Hair follicle dermal papilla cell (primary cell): ENCODE data around the gene LHPP. TPM values are rescaled to one million over a fixed set of nuclear protein-coding genes. Genes with fewer than 3 reads are reported as not detected.

ENCODE experiments used
- total RNA-seq: library from RNA; depleted of rRNA; stranded (reverse); fragments of >200 nt; gene quantifications from 2 replicates; pipeline ENCODE4 v1.2.3, GENCODE V29; 2012

The LHPP gene, protein sequence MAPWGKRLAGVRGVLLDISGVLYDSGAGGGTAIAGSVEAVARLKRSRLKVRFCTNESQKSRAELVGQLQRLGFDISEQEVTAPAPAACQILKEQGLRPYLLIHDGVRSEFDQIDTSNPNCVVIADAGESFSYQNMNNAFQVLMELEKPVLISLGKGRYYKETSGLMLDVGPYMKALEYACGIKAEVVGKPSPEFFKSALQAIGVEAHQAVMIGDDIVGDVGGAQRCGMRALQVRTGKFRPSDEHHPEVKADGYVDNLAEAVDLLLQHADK
- total RNA-seq, result 11.0 and 14.8 TPM in 2 replicates

DNA sequence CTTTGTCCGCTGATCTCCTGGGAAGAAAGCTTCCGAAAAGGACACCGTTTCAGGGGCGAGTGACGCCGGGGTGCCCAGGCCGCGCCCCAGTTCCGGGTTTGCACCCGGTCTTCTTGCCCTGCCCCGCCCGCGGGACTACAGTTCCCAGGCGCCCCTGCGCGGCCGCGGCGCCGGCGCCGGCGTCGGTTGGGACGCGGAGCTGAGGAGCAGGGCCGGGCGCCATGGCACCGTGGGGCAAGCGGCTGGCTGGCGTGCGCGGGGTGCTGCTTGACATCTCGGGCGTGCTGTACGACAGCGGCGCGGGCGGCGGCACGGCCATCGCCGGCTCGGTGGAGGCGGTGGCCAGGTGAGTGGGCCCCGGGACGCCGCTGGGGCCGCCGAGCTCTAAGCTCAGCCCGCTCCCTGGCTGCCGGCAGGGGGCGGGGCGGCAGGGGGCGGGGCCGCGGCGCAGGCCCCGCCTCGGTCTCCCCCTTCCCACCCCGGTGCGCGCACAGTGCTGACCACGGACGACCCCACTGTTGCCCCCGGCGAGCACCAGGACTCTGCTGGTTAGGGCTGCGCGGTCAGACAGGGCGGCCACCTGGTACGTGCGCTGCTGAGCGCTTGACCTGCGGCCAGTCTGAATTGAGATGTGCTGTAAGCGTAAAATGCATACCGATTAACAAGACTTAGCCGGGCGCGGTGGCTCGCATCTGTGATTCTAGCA, at the start of gene LHPP:
TSS of gene LHPP (plus strand) at position 182 of the 706 bp plus-strand sequence. CDS start at position 222, 40 bp downstream.

DNA sequence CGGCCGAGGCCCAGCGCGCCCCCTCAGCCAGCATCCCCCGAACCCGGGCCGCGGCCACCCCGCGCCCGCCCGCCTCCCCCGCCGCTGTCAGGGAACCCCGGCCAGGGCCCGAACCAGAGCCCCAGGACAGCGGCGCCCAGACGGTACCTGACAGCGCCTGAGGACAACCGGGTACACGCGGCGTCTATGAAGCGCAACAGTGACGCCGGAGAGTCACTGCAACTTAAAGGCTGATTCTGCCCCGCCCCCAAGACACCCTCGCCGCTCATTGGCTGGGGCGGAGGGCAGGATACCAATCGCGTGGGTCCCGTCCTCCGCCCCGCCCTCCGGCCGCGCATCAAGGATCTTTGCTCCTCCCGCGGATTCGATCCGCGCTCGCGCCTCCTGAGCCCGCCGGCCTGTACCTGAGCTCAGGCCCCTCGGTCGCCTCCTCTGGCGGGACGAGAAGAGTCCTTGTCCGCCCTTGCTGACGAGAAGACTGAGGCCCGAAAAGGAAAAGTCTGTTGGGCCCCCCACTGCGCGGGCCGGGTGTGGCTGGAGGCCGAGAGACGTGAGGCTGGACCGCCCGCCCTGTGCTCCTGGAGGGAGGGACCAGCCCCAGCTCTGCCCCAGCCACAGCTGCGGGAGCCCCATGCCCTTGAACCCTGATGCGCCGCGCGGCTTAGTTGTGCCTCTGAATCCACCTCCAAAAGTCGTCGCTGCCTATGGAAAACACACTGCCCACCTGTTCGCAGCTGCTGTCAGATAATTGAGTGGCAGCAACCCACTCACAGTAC, 42.7 kb upstream of the LHPP start, which contains the start of gene OAT:
TSS of gene OAT (minus strand) at position 198 of the 776 bp plus-strand sequence. CDS start 6,752 bp downstream, outside the sequence.

DNA sequence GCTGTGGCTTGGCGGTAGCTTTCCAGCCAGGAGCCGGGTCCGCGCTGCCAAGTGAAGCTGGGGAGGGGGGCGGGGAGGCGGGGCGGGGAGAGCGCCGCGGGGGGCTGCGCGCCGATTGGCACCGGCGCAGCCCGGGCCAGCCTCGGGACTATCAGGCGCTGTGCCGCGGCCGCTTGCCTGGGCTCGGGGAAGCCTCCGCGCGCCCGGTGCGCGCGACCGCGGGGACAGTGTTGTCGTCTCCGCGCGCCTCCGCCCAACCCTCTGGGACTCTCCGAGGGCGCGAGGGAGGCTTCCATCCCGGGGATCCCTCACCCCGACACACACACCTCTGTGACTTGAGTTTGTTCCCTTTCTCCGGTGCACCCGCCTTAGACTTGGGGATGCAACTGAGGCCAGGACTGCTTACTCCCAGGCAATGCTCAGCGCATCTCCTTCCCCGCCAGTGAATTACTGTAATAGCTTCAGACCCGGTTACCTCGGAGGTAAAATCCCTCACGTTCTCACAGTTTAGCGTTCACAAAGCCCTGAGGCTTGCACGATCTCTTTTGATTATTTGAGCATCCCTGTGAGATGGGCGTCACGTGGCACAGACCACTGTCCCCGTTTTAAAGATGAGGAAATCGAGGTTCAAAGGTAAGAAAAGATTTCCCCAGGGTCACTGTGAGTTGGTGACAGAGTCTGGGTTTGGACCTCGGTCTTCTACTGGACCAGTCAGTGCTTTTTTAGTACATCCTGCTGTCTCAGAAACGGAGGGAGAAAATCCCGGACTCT, 11.4 kb upstream of the LHPP start, which contains the start of gene NKX1-2:
TSS of gene NKX1-2 (minus strand) at position 24 of the 771 bp plus-strand sequence. CDS start 92 bp downstream, outside the sequence.

Other genes starting within 250 kb of the LHPP start
- gene OAT, start 42.9 kb upstream of the LHPP start, total RNA-seq, result 168 and 171 TPM in 2 replicates
- 0.16 TPM in 1 of 2 replicates, not detected in the other for gene NKX1-2, start 11.8 kb upstream of the LHPP start, total RNA-seq